GM21786 (cell line): Measurements from ENCODE around the gene PRR29.
A peak's percentile ranks its signal among the peaks of the same experiment; 100 is the strongest.

Experiments used
- ATAC-seq: cut with Tn5 transposase; IDR thresholded peaks from one replicate; pipeline ENCODE4 v1.9.1; 2021; ENCODE audit not compliant: unreplicated experiment

The PRR29 gene

DNA sequence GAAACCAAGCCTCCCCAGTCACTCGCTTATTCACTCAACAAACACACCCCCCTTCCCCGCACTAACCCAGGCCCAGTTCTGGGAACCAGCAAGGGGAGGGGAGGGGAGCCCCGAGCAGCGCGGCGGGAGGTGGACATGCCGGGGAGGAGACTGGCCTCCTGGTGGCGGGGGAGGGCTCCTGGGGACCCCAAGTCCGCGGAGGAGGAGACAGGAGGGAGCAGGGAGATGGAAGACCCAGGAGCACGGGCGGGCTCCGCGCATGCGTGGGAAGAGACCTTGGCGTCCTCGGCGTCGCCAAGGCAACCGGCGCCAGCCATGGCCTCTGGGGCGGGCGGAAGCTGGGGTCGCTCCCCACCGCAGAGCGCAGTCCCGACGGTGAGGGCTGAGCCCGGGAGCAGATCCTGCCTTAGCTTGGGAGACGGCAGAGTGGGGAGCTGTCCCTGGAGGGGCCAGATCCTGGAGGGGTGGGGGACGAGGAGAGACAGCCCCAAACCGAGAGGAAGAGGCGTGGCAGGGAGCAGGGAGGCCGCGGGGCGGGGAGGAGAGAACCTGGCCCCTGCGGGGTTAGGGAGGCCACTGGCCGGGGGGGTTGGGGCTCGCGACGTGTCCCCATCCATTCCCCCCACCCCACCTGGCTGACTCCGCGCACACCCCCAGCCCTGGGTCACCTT lies at the start of gene PRR29:
TSS of gene PRR29 (plus strand) at position 302 of the 671 bp plus-strand sequence. CDS start at position 316, 14 bp downstream.
- no peak for ATAC-seq

DNA sequence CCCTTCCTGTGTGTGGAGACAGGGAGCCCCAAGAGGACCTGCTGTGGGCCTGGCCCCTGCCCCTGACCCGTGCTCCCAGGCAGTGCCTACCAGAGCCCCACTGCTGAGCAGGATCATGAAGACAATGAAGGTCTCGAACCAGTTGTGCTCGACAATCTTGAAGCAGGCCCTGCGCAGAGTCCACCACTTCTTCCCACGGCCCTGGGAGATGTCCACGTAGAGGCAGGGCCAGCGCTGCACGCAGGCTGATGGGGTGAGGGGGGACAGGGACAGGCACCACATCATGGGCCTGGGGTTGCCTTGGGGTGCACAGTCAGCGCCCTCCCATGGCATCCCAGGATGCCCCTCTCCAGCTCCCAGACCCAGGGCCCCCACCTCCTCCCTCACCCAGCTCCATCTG lies 49.6 kb upstream of the PRR29 start:
- no peak for ATAC-seq

DNA sequence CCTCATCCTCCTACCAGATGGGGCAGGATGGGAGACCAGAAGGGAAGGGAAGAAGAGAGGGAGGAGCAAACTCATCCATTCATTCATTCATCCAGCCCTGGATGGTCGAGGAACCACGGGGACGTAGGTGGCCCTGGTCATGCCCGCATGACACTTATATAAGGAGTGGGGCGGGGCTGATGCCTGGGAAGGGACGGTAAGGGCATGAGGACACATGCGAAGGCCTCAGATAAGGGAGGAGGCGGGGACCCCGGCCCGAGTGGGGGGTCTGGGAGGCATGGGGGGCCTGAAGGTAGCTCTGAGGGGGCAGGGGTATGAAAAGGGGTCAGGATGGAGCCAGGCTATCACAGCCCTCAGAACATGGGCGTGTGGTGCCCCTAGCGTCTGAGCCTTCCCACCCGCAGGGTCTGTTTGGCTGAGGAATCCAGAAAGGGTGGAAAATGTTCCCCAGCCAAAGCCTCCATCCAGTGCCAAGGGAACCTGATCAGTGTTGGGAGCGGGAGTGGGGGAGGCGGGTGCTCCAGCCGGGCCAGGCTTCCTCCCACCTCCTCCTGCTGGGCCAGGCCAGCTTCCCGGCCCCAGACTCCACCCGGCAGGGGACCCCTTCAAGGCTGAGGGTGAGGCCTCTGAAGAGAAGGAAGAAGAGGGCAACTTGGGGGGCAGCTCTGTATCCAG lies 48.4 kb upstream of the PRR29 start:
- no peak for ATAC-seq

DNA sequence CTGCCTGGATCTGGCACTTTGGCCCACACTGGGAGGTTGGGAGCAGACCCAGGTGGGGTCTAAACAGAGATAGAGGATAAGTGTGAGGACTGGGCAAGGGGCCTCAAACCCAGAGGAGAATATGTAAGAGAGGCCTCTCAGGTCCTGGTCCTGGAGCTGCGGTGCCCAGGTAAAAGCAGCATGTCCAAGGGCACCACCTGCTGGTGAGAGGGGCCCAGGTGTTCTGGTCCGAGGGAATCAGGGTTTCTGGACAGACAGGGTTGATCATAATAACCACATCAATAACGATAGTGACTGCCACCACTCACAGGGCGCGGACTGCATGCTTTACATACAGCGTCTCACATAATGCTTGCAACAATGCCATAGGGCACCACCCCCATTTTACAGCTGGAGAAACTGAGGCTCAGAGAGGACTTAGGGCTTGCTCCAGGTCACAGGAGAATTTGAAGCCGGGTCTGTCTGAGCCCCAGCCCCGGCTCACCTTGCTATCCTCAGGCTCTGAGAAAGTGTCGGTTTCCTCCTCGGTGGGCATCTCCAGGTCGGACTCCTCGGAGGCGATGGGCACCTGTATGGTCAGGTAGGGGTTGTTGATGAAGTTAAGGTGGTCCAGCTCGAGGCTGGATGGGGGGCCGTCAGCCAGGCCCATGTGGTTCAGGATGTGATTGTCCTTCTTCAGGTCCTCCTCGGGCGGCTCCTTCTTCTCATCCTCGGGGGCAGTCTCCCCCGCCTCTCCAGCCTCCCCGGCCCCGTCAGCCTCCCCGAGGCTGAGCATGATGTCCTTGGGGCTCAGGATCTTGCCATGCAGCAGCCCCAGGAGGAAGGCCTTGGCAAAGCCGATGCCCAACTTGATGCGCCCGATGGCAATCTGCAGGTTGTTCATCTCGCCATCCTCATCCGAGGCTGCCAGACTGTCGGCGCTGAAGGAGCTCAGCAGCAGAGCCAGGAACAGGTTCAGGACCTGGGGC lies 46.9 kb upstream of the PRR29 start:
- no peak for ATAC-seq

DNA sequence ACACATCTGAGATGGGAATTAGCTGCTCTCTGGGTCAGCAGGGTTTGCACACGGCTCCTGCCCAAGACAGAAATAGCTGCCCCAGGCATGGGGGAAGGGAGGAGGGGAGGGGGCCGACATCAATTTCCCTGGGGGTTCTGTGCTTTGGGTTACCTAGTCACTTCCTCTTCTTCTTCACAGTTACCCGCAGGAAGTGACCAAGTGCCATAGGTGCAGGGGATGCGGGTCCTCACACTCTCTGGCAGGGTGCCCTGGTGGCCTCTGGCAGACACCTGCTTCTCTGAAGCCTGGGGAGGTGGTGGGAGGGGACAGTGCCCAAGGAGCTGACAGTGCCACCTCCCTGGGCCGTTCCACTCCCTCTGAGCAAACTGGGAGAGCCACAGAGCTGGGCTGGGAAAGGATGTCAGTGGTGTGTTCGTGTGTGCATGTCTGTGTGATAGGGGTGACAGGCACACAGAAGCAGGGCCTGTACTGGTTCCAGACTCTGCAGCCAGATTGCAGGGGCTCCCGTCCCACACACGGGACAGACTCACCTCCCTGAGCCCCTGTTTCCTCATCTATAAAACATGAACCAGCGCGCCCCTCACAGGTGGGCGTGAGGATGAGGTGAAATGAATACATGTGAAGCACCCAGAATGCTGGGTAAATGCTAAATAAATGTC lies 43.6 kb upstream of the PRR29 start:
- ATAC-seq, result peak; percentile 59

DNA sequence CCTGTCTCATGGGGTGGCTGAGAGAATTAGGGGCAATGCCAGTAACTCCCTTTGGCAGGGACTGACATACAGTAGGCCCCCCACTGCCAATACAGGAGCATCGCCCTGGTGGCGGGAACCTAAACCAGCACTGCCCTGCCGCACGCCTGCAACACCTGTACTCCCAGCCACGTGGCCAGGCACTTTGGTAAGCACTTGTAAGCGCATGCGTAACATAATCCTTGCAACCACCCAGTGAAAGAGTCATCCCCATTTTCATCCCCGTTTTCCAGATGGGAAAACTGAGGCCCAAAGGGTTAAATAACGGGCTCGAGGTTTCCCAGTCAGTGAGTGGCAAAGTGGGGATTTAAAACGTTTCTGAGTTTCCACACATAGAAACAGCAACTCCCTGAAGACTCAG lies 42.9 kb upstream of the PRR29 start:
- ATAC-seq, result no peak

DNA sequence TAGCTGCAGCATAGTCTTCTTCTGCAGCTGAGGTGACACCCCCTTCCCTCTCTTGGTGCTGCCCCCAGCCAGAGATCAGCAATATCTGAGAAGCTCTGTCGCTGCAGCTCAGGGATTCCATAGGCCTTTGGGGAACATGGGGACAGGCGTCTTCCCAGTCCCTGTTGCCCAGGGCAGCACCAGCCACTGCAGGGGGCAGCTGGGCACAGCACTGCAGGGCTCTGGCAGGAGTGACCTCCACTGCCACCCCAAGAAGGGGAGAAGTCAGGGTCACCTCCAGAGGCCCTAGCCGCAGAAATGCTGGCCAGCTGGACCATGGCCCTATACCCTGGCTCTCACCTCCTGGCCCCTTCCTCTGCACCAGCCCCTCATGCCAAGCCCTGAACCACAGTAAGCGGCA lies 42.4 kb upstream of the PRR29 start:
- no peak for ATAC-seq

DNA sequence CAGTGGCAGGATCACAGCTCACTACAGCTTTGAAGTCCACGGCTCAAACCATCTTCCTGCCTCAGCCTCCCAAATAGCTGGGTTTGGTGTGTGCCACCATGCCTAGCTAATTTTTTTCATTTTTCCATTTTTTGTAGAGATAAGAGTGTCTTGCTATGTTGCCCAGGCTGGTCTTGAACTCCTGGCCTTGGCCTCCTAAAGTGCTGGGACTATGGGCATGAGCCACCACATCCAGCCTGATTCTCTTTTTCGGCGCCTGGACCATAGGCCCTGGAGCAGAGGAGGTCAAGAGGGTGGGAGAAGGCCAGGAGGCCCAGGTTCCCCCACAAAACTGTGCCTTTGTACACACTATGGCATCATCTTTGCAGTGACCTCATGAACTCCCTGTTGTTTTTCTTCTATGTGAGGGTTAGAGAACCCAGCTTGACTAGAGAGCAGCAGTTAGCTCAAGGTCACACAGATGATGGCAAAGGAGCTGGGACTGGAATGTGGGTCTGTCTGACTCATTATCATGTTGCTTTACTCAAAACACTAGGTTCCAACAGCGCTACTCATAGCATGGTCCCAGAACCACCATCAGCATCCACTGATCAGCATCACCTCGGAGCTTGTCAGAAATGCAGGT lies 41.7 kb upstream of the PRR29 start:
- ATAC-seq, result no peak

DNA sequence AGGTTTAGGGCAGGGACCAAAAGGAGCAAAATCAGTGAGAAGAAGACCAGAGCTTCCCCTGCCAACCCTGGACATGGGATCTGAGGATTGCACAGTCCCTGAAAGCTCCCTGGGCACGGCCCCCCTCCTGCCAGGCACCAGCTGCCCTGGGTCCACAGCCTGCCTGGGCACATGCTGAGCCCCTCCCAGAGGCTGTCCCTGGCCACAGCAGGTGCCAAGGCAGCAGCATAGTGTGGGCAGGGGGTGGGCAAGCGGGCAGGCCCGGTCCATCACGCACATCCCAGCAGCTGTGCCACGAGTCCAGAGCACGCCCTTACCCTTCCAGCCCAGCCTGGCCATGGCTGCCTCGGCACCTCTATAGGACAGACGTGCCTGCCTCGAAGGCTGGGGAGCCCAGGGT lies 38.1 kb upstream of the PRR29 start:
- no peak for ATAC-seq

DNA sequence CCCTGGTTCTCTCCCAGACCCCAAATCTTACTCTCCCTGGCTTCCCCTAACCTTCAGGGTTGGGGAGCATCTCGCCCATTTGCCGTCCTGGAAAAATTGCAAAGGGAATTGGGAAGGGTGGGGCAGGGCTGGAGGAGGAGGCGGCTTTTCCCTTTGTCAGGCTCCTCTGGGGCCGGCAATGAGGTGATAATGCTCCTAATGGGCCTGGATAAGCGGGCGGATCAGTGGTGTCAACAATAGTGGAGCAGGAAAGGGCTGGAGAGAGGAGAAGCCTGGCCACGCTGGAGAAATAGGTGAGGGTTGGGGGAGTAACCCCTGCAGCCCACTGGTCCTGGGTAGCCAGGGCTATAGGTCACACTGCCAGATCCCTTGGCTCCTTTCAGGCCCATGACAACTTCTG lies 37.7 kb upstream of the PRR29 start:
- ATAC-seq, result no peak

DNA sequence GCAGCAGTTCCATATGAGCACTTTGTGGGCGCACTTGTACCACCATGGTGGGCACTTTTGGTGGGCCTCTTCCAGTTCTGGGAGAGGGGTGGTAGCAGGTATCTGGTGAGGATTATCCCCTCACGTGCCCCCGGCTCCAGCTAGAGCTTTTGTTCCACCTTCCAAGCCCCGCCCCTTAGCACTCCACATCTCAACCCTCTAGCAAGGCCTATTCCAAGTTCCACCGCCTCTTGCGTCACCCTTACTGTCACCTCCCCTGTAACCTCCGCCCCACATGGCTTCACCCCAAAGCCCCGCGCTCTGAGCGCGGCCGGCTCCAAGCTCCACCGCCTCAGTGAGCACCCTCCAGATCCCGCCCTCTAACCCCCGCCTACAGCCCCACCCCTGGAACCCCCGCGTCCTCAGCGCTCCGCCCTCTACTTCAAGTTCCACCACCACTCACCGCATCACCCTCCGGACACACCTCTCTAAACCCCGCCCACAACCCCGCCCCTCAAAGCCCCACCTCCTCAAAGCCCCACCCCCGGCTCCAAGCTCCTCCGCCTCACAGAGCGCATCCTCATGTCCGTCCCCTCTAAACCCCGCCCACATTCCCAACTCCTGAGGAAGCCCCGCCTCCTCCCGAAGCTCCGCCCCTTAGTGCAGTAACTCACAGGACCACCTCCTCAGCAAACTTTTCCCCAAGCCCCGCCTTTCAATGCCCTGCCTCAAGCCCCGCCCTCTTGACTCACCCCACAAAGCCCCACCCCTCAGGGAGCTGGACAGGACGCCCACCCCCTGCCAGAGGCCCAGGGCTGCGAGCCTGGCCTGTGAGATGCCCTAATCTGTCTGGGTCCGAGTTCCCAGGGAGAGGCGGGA lies 36.6 kb upstream of the PRR29 start:
- no peak for ATAC-seq

DNA sequence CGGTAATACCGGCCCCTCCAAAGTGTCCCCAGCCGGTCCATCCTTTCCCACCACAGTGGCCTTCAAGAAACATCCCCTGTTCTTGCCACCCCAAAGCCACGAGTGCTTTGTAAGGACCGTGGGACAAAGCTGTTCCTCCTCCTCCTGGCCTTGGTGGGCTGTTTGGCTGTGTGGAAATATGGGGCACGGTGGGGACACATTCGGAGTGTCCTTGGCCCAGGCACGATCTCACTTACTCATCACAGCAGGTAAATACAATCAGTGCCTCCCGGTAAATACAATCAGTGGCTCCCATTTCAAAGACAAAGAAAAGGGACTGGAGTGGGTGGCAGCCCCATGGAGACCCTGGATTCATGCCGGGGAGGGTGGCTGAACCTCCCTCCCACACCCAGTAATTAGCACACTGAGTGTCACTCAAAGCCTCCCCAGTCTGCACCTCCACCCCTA lies 35.8 kb upstream of the PRR29 start:
- ATAC-seq, result no peak

DNA sequence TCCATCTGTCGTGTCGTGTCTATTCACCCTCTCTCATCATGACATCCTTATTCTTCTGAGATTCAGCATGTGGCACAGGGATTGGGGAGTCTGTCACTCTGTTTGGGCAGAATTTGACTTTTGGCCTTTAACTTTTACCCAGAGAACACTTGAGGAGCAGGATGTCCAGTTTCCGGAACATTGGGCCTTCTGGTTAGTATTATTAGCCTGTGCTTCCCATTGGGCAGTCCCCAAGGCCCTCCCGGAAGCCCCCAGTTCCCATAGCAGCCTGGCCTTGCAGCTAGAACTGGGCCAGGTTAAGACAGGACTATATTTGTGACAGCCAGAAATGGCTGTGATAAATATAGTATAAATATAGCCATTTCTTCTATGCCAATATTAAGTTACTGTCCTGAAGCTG lies 35.0 kb upstream of the PRR29 start:
- no peak for ATAC-seq

DNA sequence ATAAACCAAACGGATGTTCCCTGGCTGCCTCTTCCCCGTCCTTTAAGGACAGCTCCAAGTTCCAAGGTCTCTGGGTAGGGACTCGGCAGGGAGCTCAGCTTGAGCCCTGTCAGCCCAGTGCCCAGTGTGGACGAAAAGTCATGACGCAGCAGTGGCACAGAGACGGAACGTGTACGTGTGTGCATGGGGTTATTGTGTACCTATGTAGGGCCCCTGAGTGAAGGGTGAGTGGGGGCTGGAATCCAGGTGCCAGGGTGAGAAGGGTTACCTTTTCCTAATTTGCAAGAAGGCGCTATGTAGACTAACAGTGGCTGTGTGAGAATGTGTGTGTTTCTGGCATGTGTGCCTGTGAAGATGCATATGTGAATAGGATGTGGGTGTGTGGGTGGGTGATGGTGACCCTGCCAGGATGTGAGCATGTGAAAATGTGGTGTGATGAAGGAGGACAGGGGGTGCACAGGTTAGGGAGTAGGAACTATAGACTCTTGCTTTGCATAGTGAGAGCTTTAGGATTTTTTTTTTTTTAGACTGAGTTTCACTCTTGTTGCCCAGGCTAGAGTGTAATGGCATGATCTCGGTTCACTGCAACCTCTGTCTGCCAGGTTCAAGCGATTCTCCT lies 31.4 kb upstream of the PRR29 start:
- ATAC-seq, result no peak

DNA sequence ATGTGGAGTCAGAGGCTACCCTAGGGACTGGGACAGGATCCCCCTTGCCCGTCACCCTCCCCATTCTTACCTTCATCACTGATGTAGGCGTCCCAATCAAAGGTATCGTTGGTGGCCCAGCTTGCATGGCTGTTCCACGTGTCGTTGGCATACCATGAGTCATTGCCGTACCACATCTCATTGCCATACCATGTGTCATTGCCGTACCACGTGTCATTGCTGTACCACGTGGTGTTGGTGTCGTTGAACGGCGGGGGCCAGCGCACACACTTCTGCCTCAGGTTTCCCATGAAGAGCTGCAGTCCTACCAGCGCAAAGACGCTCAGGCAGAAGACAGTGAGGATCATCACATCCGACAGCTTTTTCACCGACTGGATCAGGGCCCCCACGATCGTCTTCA lies 30.2 kb upstream of the PRR29 start:
- no peak for ATAC-seq

DNA sequence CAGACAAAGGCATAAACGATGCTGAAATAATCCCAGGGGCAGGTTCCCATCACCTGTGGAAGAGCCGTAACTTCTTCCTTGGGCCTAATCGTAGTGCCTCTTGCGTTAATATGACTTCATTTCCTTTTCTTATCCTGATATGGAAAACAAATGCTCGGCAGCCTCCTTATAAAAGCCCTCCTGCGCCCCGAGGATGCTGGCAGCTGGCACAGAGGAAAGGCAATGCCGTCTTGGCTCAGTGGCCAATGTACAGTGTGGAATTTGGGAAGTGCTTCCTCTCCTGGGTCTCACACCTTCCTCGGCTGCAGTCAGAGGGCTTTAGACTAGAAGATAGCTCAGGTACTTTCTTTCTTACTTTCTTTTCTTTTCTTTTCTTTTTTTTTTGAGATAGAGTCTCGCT lies 28.9 kb upstream of the PRR29 start:
- no peak for ATAC-seq

DNA sequence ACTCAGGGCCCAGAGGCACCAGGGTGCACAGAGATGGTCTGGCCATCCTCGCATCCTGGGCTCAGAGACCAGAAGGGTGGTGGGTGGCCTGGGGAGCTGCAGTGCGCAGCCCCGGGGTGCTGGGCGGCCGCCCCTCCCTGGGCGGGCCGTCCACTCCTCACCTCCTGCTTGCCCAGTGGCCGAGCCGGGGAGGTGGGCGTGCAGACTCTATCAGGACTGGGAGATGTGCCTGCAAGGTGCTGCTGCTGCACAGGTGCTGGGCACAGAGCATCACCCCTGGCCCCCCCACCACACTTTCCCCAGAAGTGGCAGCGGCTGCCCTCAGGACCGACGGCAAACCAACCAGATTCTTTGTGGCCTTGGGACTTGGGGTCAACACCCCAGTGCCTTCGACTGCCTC lies 25.4 kb upstream of the PRR29 start, which contains the start of gene SCN4A:
TSS of gene SCN4A (minus strand) at position 123 of the 400 bp plus-strand sequence. CDS start at position 46, 77 bp downstream.
- ATAC-seq, result no peak

DNA sequence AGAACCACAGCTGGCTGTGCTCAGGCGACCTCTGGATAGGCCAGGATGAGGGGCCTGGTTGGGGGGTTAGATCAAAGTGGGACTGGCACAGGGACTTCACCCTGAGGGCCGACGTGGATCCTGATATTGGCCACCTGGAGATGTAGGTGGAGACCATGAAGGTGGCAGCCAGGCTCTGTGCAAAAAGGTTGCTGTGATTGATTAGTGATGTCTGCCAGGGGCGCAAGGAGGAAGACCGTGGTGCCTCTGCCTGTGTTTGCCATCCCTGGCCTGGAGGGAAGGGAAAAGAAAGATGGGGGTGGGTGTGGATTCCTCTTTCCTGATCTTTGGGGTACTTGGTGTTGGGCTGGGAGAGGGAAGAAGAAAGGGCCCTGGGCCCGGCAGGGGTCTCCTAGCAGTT lies 24.9 kb upstream of the PRR29 start:
- no peak for ATAC-seq

DNA sequence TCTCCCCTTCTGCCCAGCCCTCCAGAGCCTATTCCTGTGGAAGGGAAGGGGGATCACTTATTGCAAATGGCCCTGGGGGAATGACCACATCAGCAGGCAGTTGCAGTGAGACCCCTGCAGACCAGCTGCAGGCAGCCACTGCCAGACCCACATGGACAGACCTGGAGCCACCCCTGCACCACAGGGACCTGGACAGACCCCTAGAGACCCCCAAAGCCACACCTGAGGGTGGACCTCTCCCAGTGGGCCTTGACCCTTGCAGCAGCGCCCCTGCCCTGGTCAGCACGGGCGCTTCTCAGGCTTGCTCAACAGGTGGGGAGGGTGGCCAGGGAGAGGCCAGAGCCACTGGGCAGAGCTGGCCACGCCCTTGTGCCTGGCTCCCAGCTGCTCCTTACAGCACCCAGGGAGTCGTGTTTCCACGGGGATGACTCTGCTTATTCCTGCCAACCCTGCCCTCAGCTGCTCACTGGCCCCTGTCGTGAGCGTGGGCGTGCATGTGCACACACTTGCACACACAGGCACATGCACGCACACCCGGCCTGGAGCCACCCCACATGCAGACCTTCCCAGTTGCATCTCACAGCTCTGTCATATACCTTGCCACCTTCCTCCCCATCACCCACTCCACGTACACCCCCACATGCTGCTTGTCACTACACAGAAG lies 24.1 kb upstream of the PRR29 start:
- ATAC-seq, result no peak
